MM.1S (cell line): ENCODE measurements around the gene ATE1.

Source experiments
- DNase-seq: peaks from one replicate; pipeline ENCODE4 v3.0.0-alpha.2; 2015
- H2AFZ ChIP-seq: fragments of 300-600 bp; sonication (generic); 2 replicates; pipeline ENCODE4 v1.6.0; 2016; ENCODE audit warnings: antibody characterized with exemption, low read length
- H3F3A ChIP-seq: fragments of 300-600 bp; sonication (generic); 2 replicates; pipeline ENCODE4 v1.6.1; 2016; ENCODE audit warnings: mild to moderate bottlenecking, antibody characterized with exemption, low read length, moderate library complexity, mixed read lengths; ENCODE audit not compliant: insufficient read depth
- H3K27ac ChIP-seq: fragments of 300-600 bp; sonication (generic); 2 replicates; pipeline ENCODE4 v1.5.1; 2016; ENCODE audit warnings: mild to moderate bottlenecking, low read length
- H3K27me3 ChIP-seq: fragments of 300-600 bp; sonication (generic); replicated peaks from 2 replicates; pipeline ENCODE4 v1.6.0; 2016; ENCODE audit warnings: low read length; ENCODE audit not compliant: insufficient read depth
- H3K36me3 ChIP-seq: fragments of 300-600 bp; sonication (generic); replicated peaks from 2 replicates; pipeline ENCODE4 v1.6.1; 2016; ENCODE audit warnings: mild to moderate bottlenecking, low read length, mixed read lengths; ENCODE audit not compliant: insufficient read depth
- H3K4me1 ChIP-seq: fragments of 300-600 bp; sonication (generic); 2 replicates; pipeline ENCODE4 v1.6.1; 2016; ENCODE audit warnings: low read length, mixed read lengths
- H3K4me2 ChIP-seq: fragments of 300-600 bp; sonication (generic); 2 replicates; pipeline ENCODE4 v1.6.0; 2016; ENCODE audit warnings: low read depth, low read length
- H3K4me3 ChIP-seq: fragments of 300-600 bp; sonication (generic); 2 replicates; pipeline ENCODE4 v1.5.1; 2016; ENCODE audit warnings: low read length, mixed read lengths
- H3K79me2 ChIP-seq: fragments of 300-600 bp; sonication (generic); 2 replicates; pipeline ENCODE4 v1.6.1; 2016; ENCODE audit warnings: mixed run types, low read length, mixed read lengths
- H3K9ac ChIP-seq: fragments of 300-600 bp; sonication (generic); 2 replicates; pipeline ENCODE4 v1.6.1; 2016; ENCODE audit warnings: low read length, mixed read lengths
- H3K9me2 ChIP-seq: fragments of 300-600 bp; sonication (generic); replicated peaks from 2 replicates; pipeline ENCODE4 v1.6.1; 2016; ENCODE audit warnings: mild to moderate bottlenecking, low read length, mixed read lengths; ENCODE audit not compliant: insufficient read depth
- H3K9me3 ChIP-seq: fragments of 300-600 bp; sonication (generic); replicated peaks from 2 replicates; pipeline ENCODE4 v1.6.1; 2016; ENCODE audit warnings: mild to moderate bottlenecking, low read length, mixed read lengths; ENCODE audit not compliant: insufficient read depth
- H4K20me1 ChIP-seq: fragments of 300-600 bp; sonication (generic); 2 replicates; pipeline ENCODE4 v1.6.1; 2016; ENCODE audit warnings: mild to moderate bottlenecking, low read length, moderate library complexity, mixed read lengths; ENCODE audit not compliant: insufficient read depth
- EZH2 ChIP-seq: fragments of 300-600 bp; sonication (generic); optimal IDR thresholded peaks from 2 replicates; pipeline ENCODE3; 2017; ENCODE audit warnings: low read depth, mild to moderate bottlenecking, antibody characterized with exemption, low read length, mixed read lengths
- EZH2phosphoT487 ChIP-seq: fragments of 300-600 bp; sonication (generic); IDR thresholded peaks from 2 replicates; pipeline ENCODE4 v1.6.1; 2018; ENCODE audit warnings: antibody characterized with exemption, low read length
- TF ChIP-seq, protein P1 (sequence below): fragments of 300-600 bp; sonication (generic); IDR thresholded peaks from 2 replicates; pipeline ENCODE4 v1.5.1; 2016; ENCODE audit warnings: antibody characterized with exemption, low read length, mixed read lengths

The ATE1 gene

DNA sequence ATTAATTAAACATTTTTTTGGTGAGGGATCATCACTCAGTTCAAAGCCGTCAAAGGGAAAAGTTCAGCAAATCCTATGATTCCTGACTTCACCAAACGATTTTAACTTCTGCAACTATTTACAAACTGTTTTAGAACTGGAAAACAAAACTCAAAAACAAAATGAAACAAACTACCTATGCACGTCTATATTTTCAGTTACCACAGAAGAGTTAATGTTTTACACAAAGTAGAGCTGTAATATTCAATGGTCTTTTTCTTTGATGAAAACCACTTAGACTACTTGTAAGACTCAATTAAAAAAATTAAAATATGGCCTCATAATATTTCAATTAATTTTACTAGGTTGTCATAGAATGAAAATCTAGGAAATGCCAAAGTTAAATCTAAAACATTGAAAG, 131.5 kb downstream of the ATE1 start:
- no peaks in the 10 kb centered on the region for H3K27me3 ChIP-seq
- H3K9ac ChIP-seq = no peak overlapping the region
- H3K9me3 ChIP-seq = no peaks in the 10 kb centered on the region
- no peaks in the 10 kb centered on the region for H3F3A ChIP-seq
- no peak overlapping the region for H2AFZ ChIP-seq
- no peak for TF ChIP-seq EZH2phosphoT487
- TF ChIP-seq EZH2 = no peak
- TF ChIP-seq, protein P1, sequence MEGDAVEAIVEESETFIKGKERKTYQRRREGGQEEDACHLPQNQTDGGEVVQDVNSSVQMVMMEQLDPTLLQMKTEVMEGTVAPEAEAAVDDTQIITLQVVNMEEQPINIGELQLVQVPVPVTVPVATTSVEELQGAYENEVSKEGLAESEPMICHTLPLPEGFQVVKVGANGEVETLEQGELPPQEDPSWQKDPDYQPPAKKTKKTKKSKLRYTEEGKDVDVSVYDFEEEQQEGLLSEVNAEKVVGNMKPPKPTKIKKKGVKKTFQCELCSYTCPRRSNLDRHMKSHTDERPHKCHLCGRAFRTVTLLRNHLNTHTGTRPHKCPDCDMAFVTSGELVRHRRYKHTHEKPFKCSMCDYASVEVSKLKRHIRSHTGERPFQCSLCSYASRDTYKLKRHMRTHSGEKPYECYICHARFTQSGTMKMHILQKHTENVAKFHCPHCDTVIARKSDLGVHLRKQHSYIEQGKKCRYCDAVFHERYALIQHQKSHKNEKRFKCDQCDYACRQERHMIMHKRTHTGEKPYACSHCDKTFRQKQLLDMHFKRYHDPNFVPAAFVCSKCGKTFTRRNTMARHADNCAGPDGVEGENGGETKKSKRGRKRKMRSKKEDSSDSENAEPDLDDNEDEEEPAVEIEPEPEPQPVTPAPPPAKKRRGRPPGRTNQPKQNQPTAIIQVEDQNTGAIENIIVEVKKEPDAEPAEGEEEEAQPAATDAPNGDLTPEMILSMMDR = no peak
- H3K4me3 ChIP-seq = no peak overlapping the region
- no peaks in the 10 kb centered on the region for H3K79me2 ChIP-seq
- H4K20me1 ChIP-seq = no peaks in the 10 kb centered on the region
- DNase-seq = no peak
- H3K9me2 ChIP-seq = no peaks in the 10 kb centered on the region
- no peak overlapping the region for H3K27ac ChIP-seq
- H3K4me2 ChIP-seq = no peak overlapping the region
- no peaks in the 10 kb centered on the region for H3K36me3 ChIP-seq
- no peaks in the 10 kb centered on the region for H3K4me1 ChIP-seq

DNA sequence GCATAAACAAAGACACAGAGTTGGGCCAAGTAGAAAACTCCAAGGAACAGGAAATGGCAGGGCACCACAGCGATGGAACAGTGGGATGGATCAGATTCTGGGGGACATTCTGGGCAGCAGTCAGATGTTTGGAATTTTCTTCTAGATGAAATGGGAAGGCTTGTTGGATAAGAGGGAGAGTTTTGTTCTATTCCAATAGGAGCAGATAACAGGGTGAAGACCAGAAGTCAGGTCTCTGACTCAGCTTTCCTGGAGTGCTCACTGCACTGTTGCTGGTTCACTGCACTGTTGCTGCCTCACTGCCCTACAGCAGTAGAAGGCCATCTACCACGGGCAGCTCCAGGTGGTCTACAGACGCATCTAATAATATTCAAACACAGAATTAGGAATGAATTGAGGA, 135.6 kb downstream of the ATE1 start:
- no peak overlapping the region for H3K4me2 ChIP-seq
- no peak for DNase-seq
- H3K27ac ChIP-seq = no peak overlapping the region
- no peaks in the 10 kb centered on the region for H3K9me3 ChIP-seq
- TF ChIP-seq, protein P1 = no peak
- no peak for TF ChIP-seq EZH2
- TF ChIP-seq EZH2phosphoT487 = no peak
- H3K9me2 ChIP-seq = no peaks in the 10 kb centered on the region
- H3F3A ChIP-seq = no peaks in the 10 kb centered on the region
- H4K20me1 ChIP-seq = no peaks in the 10 kb centered on the region
- H3K27me3 ChIP-seq = no peaks in the 10 kb centered on the region
- H3K36me3 ChIP-seq = no peaks in the 10 kb centered on the region
- H3K9ac ChIP-seq = no peak overlapping the region
- no peaks in the 10 kb centered on the region for H3K79me2 ChIP-seq
- H3K4me3 ChIP-seq = no peak overlapping the region
- no peak overlapping the region for H2AFZ ChIP-seq
- H3K4me1 ChIP-seq = no peaks in the 10 kb centered on the region

- H3K36me3 ChIP-seq = no peaks in the 10 kb centered on the region
- no peaks in the 10 kb centered on the region for H3K9me2 ChIP-seq
- H3K4me3 ChIP-seq = no peak overlapping the region
- no peak overlapping the region for H2AFZ ChIP-seq
- H3K79me2 ChIP-seq = no peaks in the 10 kb centered on the region
- TF ChIP-seq EZH2 (no peak), EZH2phosphoT487 (no peak)
- TF ChIP-seq, protein P1 = no peak
- no peak overlapping the region for H3K9ac ChIP-seq
- H3K27me3 ChIP-seq = no peaks in the 10 kb centered on the region
- no peak for DNase-seq
- H4K20me1 ChIP-seq = no peaks in the 10 kb centered on the region
- H3K4me2 ChIP-seq = no peak overlapping the region
- H3F3A ChIP-seq = no peaks in the 10 kb centered on the region
- H3K27ac ChIP-seq = no peak overlapping the region
- H3K4me1 ChIP-seq = no peaks in the 10 kb centered on the region
- no peaks in the 10 kb centered on the region for H3K9me3 ChIP-seq
These were observed 136.1 kb downstream of the ATE1 start for GRCh38 chr10:121791761-121792160.
